Erythroblast (primary cell): ENCODE data around the gene TDP1.

Experiments used
- GATA1 ChIP-seq: IDR thresholded peaks from 2 replicates; pipeline ENCODE4 v1.6.1; 2011; ENCODE audit warnings: low read depth, mild to moderate bottlenecking, control low read depth, low read length, moderate library complexity
- POLR2A ChIP-seq: IDR thresholded peaks from 2 replicates; pipeline ENCODE4 v1.6.1; 2011; ENCODE audit warnings: mild to moderate bottlenecking, low read length

DNA sequence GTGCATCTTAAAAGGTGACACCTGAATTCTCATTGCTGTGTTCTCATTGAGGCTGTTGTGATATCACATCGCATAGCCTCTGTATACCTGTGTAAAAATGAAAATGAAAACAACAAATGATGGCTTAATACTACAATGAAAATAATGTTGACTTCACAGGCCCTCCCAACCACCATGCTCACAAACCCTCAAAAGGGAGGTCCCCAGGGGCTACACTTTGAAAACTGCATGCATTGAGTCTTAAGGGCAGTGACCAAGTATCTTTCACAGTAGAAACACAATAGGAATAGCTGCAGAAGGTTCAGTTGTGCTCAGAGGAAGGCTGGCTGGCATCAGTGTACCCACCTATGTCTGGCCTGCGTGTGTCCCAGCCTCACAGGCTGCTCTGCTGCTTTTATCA is 78.4 kb downstream of the TDP1 start:
- TF ChIP-seq POLR2A (no peak), GATA1 (no peak)
